SK-N-SH treated with all-trans-retinoic acid at 6 μM for 48 hours (cell line): ENCODE results near the gene ABCA1.

Experiments used
- ARNTL ChIP-seq: fragments of 450-650 bp; formaldehyde crosslinking; IDR thresholded peaks from 2 replicates; pipeline ENCODE4 v1.5.0; 2020; ENCODE audit warnings: low read depth, mild to moderate bottlenecking, moderate library complexity, borderline replicate concordance
- BACH2 ChIP-seq: fragments of 250-450 bp; sonication (Bioruptor Pico); IDR thresholded peaks from 2 replicates; pipeline ENCODE4 v1.9.0; 2021; ENCODE audit warnings: mild to moderate bottlenecking, borderline replicate concordance
- CREB5 ChIP-seq: fragments of 250-450 bp; sonication (Bioruptor Pico); IDR thresholded peaks from 2 replicates; pipeline ENCODE4 v1.5.1; 2020; ENCODE audit warnings: low read depth, mild to moderate bottlenecking, moderate library complexity
- ESRRG ChIP-seq: fragments of 250-450 bp; sonication (Bioruptor Pico); IDR thresholded peaks from 2 replicates; pipeline ENCODE4 v1.6.1; 2021; ENCODE audit warnings: mild to moderate bottlenecking
- GLIS3 ChIP-seq: fragments of 250-450 bp; sonication (Bioruptor Pico); IDR thresholded peaks from 2 replicates; pipeline ENCODE4 v1.5.0; 2020; ENCODE audit warnings: mild to moderate bottlenecking, moderate library complexity
- PPARA ChIP-seq: fragments of 250-450 bp; sonication (Bioruptor Pico); IDR thresholded peaks from 2 replicates; pipeline ENCODE4 v1.5.0; 2020; ENCODE audit warnings: mild to moderate bottlenecking, borderline replicate concordance
- RARB ChIP-seq: fragments of 250-450 bp; sonication (Bioruptor Pico); IDR thresholded peaks from 2 replicates; pipeline ENCODE4 v1.8.0; 2021; ENCODE audit warnings: mild to moderate bottlenecking, moderate library complexity
- SNAI2 ChIP-seq: fragments of 250-450 bp; sonication (Bioruptor Pico); IDR thresholded peaks from 2 replicates; pipeline ENCODE4 v1.5.0; 2020; ENCODE audit warnings: mild to moderate bottlenecking, moderate library complexity
- ZFP30 ChIP-seq: fragments of 450-650 bp; formaldehyde crosslinking; IDR thresholded peaks from 2 replicates; pipeline ENCODE4 v1.5.0; 2022; ENCODE audit warnings: mild to moderate bottlenecking, moderate library complexity
- ZNF8 ChIP-seq: fragments of 450-650 bp; formaldehyde crosslinking; IDR thresholded peaks from 2 replicates; pipeline ENCODE4 v1.5.0; 2020; ENCODE audit warnings: mild to moderate bottlenecking, moderate library complexity
- TF ChIP-seq, protein P1 (sequence below): fragments of 250-450 bp; sonication (Bioruptor Pico); IDR thresholded peaks from 2 replicates; pipeline ENCODE4 v1.8.0; 2021; ENCODE audit warnings: low read depth, mild to moderate bottlenecking, moderate library complexity, borderline replicate concordance
- TF ChIP-seq, protein P2 (sequence below): fragments of 250-450 bp; sonication (Bioruptor Pico); IDR thresholded peaks from 2 replicates; pipeline ENCODE4 v1.8.0; 2020; ENCODE audit warnings: mild to moderate bottlenecking, moderate library complexity, borderline replicate concordance

- TF ChIP-seq ESRRG (CRISPR knock-in tag): no peak
- no peak for TF ChIP-seq ZNF8 (CRISPR knock-in tag)
- TF ChIP-seq CREB5: no peak
- no peak for TF ChIP-seq ZFP30
- no peak for TF ChIP-seq ARNTL (CRISPR knock-in tag)
- TF ChIP-seq GLIS3 (CRISPR knock-in tag): no peak
- TF ChIP-seq RARB (CRISPR knock-in tag): no peak
- TF ChIP-seq, protein P1, sequence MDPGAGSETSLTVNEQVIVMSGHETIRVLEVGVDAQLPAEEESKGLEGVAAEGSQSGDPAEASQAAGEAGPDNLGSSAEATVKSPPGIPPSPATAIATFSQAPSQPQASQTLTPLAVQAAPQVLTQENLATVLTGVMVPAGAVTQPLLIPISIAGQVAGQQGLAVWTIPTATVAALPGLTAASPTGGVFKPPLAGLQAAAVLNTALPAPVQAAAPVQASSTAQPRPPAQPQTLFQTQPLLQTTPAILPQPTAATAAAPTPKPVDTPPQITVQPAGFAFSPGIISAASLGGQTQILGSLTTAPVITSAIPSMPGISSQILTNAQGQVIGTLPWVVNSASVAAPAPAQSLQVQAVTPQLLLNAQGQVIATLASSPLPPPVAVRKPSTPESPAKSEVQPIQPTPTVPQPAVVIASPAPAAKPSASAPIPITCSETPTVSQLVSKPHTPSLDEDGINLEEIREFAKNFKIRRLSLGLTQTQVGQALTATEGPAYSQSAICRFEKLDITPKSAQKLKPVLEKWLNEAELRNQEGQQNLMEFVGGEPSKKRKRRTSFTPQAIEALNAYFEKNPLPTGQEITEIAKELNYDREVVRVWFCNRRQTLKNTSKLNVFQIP (CRISPR knock-in tag): no peak
- TF ChIP-seq, protein P2, sequence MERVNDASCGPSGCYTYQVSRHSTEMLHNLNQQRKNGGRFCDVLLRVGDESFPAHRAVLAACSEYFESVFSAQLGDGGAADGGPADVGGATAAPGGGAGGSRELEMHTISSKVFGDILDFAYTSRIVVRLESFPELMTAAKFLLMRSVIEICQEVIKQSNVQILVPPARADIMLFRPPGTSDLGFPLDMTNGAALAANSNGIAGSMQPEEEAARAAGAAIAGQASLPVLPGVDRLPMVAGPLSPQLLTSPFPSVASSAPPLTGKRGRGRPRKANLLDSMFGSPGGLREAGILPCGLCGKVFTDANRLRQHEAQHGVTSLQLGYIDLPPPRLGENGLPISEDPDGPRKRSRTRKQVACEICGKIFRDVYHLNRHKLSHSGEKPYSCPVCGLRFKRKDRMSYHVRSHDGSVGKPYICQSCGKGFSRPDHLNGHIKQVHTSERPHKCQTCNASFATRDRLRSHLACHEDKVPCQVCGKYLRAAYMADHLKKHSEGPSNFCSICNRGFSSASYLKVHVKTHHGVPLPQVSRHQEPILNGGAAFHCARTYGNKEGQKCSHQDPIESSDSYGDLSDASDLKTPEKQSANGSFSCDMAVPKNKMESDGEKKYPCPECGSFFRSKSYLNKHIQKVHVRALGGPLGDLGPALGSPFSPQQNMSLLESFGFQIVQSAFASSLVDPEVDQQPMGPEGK: no peak
- TF ChIP-seq BACH2 (CRISPR knock-in tag): no peak
- TF ChIP-seq PPARA (CRISPR knock-in tag): no peak
- TF ChIP-seq SNAI2 (CRISPR knock-in tag): no peak
Observed at GRCh38 chr9:104885818-104886709, 41.9 kb downstream of the ABCA1 start.
